ENCODE results near the gene BOK.

BOK gene

DNA sequence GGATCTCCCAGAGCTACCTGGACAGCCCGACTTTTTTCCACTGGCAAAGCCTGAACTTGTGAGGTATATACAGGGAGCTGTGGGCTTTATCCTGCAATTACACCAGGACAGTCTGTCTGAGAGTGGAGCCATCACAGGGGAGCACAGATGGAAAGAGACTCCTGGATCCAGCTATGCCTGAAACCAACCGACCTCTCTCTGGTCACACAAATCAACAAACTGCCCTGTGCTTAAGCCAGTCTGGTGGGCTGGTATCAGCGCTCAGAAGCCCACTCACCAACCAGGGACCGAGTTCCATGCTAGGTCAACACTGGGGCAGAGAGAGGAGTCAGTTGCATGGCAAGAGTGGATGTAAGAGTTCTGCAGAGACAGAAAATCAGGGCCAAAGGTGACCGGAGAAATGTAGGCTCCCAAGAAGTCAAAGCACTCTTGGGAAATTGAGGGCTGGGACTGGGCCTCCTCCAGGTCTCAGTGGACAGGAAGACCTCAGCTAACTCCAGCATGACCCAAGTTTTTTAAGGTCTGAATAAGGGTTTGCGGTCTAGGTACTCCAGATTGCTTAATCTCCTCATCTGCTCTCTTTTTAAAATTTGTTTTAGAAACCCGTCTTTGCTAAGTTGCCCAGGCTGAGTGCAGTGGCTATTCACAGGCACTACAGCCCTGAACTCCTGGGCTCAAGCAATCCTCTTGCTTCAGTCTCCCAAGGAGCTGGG, 3.8 kb upstream of the BOK start:
- no peaks in the 10 kb centered on the region for H3K4me1 ChIP-seq (ENCODE audit: low read length)
- H3K27ac ChIP-seq (ENCODE audit: low read length): no peak overlapping the region
- H3K36me3 ChIP-seq (replicated peaks; ENCODE audit: low read depth, low read length): no peaks in the 10 kb centered on the region
- H3K4me3 ChIP-seq (ENCODE audit: low read length): no peak overlapping the region
- H3K9me3 ChIP-seq (ENCODE audit: insufficient read depth, low read length): no peaks in the 10 kb centered on the region
- H3K27me3 ChIP-seq (ENCODE audit: low read depth, low read length): no peaks in the 10 kb centered on the region
- no peak overlapping the region for H3K9ac ChIP-seq (ENCODE audit: low read length)
- H3K79me2 ChIP-seq (ENCODE audit: low read length): no peaks in the 10 kb centered on the region
- TF ChIP-seq, protein P1, sequence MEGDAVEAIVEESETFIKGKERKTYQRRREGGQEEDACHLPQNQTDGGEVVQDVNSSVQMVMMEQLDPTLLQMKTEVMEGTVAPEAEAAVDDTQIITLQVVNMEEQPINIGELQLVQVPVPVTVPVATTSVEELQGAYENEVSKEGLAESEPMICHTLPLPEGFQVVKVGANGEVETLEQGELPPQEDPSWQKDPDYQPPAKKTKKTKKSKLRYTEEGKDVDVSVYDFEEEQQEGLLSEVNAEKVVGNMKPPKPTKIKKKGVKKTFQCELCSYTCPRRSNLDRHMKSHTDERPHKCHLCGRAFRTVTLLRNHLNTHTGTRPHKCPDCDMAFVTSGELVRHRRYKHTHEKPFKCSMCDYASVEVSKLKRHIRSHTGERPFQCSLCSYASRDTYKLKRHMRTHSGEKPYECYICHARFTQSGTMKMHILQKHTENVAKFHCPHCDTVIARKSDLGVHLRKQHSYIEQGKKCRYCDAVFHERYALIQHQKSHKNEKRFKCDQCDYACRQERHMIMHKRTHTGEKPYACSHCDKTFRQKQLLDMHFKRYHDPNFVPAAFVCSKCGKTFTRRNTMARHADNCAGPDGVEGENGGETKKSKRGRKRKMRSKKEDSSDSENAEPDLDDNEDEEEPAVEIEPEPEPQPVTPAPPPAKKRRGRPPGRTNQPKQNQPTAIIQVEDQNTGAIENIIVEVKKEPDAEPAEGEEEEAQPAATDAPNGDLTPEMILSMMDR (IDR thresholded peaks at IDR 0.05; ENCODE audit: low read depth, low read length): no peak
- TF ChIP-seq EZH2phosphoT487 (IDR thresholded peaks at IDR 0.05; ENCODE audit: low read depth): no peak
- no peak overlapping the region for H3K4me2 ChIP-seq (ENCODE audit: low read length)
- no peaks in the 10 kb centered on the region for H4K20me1 ChIP-seq (ENCODE audit: insufficient read depth, low read length)
- H2AFZ ChIP-seq (ENCODE audit: low read depth, low read length): no peak overlapping the region

DNA sequence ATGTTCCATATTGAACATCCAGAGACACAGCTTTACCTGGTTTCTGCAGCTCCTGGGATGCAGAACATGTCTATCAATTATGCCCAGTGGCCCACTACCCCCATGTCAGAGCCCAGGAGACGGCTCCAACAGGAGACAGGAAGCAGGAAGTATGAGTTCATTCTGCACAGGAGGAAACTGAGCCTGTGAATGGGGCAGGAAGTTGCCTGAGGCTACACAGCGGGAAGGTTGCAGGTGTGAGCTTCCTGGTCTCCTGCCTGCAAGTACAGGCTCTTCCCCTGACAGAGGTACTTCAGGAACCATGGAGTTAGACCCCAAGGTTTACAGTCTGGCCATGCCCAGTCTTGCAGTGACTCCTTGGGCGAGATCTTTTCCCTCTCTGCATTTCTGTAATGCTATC, 2.8 kb upstream of the BOK start:
- no peak overlapping the region for H3K4me3 ChIP-seq (ENCODE audit: low read length)
- no peak overlapping the region for H3K27ac ChIP-seq (ENCODE audit: low read length)
- no peaks in the 10 kb centered on the region for H3K9me3 ChIP-seq (ENCODE audit: insufficient read depth, low read length)
- peak overlapping the region; percentile 12; the same call in 1 of the 2 replicates for H3K4me2 ChIP-seq (ENCODE audit: low read length)
- no peaks in the 10 kb centered on the region for H3K27me3 ChIP-seq (ENCODE audit: low read depth, low read length)
- H3K79me2 ChIP-seq (ENCODE audit: low read length): no peaks in the 10 kb centered on the region
- H3K36me3 ChIP-seq (replicated peaks; ENCODE audit: low read depth, low read length): no peaks in the 10 kb centered on the region
- no peak overlapping the region; the same call in 1 of the 2 replicates for H2AFZ ChIP-seq (ENCODE audit: low read depth, low read length)
- H3K4me1 ChIP-seq (ENCODE audit: low read length): no peaks in the 10 kb centered on the region
- no peak for TF ChIP-seq EZH2phosphoT487 (IDR thresholded peaks at IDR 0.05; ENCODE audit: low read depth)
- TF ChIP-seq, protein P1 (IDR thresholded peaks at IDR 0.05; ENCODE audit: low read depth, low read length): no peak
- H4K20me1 ChIP-seq (ENCODE audit: insufficient read depth, low read length): no peaks in the 10 kb centered on the region
- no peak overlapping the region for H3K9ac ChIP-seq (ENCODE audit: low read length)

DNA sequence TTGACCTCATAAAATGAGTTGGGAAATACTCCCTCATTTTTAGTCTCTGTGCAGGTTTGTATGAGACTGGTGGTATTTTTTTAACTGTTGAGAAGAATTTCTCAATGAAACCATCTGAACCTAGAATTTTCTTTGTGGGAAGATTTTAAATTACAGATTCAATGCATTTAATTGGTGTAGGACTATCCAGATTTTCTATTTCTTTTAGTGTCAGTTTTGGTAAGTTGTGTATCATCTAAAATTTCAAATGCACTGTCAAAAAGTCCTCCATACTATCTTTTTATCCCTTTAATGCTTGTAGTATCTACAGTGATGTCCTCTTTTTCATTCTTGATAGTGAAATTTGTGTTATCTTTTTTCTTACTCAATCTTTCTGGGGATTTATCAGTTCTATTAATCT, 1.8 kb upstream of the BOK start:
- Histone ChIP-seq H3K4me2 (ENCODE audit: low read length) (no peak overlapping the region), H3K9ac (ENCODE audit: low read length) (no peak overlapping the region)

More for the DNA sequence above, 1.8 kb upstream of the BOK start:
- Histone ChIP-seq H3K4me3 (ENCODE audit: low read length) (no peak overlapping the region), H3K79me2 (ENCODE audit: low read length) (no peaks in the 10 kb centered on the region), H4K20me1 (ENCODE audit: insufficient read depth, low read length) (no peaks in the 10 kb centered on the region), H3K36me3 (replicated peaks; ENCODE audit: low read depth, low read length) (no peaks in the 10 kb centered on the region), H3K27ac (ENCODE audit: low read length) (no peak overlapping the region), H3K9me3 (ENCODE audit: insufficient read depth, low read length) (no peaks in the 10 kb centered on the region), H3K27me3 (ENCODE audit: low read depth, low read length) (no peaks in the 10 kb centered on the region), H2AFZ (ENCODE audit: low read depth, low read length) (no peak overlapping the region), H3K4me1 (ENCODE audit: low read length) (no peaks in the 10 kb centered on the region)
- TF ChIP-seq, protein P1 (IDR thresholded peaks at IDR 0.05; ENCODE audit: low read depth, low read length): no peak
- TF ChIP-seq EZH2phosphoT487 (IDR thresholded peaks at IDR 0.05; ENCODE audit: low read depth): no peak
